ENCODE measurements around the gene STK24.
"Not testable (repeated sequence)": the region's sequence is repeated elsewhere in the genome, so short reads cannot be mapped to it uniquely, and the experiment has no call there.

STK24 gene

DNA sequence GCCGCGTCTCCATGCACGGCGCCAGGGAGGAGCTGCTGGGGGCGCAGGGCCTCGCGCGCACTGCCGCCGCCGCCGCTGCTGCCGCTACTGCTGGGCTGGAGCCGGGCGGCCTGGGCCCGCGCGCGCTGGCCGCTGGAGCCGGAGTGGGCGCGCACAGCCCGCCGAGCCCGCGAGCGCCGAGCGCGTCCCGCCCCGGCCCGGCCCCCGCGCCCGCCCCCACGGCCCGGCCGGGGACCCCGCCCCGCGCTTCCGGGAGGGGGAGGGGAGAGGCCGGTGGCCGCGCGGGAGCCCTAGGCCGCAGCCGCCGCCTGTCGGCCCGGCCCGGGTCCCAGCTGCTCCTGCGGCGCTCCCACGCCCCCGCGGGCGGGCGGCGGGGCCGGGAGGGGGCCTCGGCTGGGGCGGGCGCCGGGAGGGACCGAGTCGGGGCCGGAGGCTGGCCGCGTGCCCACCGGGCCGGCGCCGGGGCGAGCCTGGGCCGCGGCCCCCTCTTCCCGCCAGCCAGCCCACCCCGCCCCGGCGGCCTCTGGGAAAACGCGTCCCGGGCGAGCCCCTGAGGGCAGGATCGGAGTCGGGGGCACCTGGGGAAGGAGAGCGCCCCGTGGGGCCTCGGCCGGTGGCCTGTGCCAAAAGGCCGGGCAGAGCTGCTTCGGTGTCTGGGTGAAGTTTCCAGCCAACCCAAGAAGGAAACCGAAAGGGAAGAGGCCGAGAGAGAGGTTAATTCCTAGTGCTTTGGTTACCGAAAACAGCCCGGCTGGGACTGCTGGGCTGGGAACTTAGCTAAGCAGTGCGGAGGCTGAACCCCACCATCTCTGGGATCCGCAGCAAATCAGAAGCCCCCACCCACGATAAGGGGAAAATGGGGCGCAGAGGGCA, at the start of gene STK24:
TSS of gene STK24 (minus strand) at position 145 of the 873 bp plus-strand sequence. CDS start 321 bp downstream, outside the sequence.
- Histone ChIP-seq H3F3A (ENCODE audit: insufficient read depth, low read length) (peaks cover 18% of the 10 kb centered on the region), H3K9me2 (replicated peaks; ENCODE audit: insufficient read depth, low read length) (no peaks in the 10 kb centered on the region), H2AFZ (ENCODE audit: low read length) (peak within 1 kb of the TSS; percentile 62; the same call in 1 of the 2 replicates), H3K36me3 (replicated peaks; ENCODE audit: insufficient read depth, low read length) (no peaks in the 10 kb centered on the region), H3K9ac (ENCODE audit: low read length) (peak within 1 kb of the TSS; percentile 85), H3K27ac (ENCODE audit: low read length) (peak within 1 kb of the TSS; percentile 70; the same call in 1 of the 2 replicates), H4K20me1 (ENCODE audit: insufficient read depth, low read length) (peaks cover 8% of the 10 kb centered on the region; the same call in 1 of the 2 replicates), H3K4me2 (ENCODE audit: low read depth, low read length) (peak within 1 kb of the TSS; percentile 67), H3K27me3 (replicated peaks; ENCODE audit: insufficient read depth, low read length) (no peaks in the 10 kb centered on the region), H3K4me3 (ENCODE audit: low read length) (peak within 1 kb of the TSS; percentile 80), H3K9me3 (replicated peaks; ENCODE audit: insufficient read depth, low read length) (no peaks in the 10 kb centered on the region), H3K4me1 (ENCODE audit: low read length) (peaks cover 25% of the 10 kb centered on the region), H3K79me2 (ENCODE audit: low read length) (peaks cover 50% of the 10 kb centered on the region)
- DNase-seq = peak; percentile 79
- TF ChIP-seq EZH2 (optimal IDR thresholded peaks at IDR 0.05; ENCODE audit: low read depth, low read length) (no peak), EZH2phosphoT487 (IDR thresholded peaks at IDR 0.05; ENCODE audit: low read length) (no peak)
- TF ChIP-seq, protein P1, sequence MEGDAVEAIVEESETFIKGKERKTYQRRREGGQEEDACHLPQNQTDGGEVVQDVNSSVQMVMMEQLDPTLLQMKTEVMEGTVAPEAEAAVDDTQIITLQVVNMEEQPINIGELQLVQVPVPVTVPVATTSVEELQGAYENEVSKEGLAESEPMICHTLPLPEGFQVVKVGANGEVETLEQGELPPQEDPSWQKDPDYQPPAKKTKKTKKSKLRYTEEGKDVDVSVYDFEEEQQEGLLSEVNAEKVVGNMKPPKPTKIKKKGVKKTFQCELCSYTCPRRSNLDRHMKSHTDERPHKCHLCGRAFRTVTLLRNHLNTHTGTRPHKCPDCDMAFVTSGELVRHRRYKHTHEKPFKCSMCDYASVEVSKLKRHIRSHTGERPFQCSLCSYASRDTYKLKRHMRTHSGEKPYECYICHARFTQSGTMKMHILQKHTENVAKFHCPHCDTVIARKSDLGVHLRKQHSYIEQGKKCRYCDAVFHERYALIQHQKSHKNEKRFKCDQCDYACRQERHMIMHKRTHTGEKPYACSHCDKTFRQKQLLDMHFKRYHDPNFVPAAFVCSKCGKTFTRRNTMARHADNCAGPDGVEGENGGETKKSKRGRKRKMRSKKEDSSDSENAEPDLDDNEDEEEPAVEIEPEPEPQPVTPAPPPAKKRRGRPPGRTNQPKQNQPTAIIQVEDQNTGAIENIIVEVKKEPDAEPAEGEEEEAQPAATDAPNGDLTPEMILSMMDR (IDR thresholded peaks at IDR 0.05; ENCODE audit: low read length) = no peak

DNA sequence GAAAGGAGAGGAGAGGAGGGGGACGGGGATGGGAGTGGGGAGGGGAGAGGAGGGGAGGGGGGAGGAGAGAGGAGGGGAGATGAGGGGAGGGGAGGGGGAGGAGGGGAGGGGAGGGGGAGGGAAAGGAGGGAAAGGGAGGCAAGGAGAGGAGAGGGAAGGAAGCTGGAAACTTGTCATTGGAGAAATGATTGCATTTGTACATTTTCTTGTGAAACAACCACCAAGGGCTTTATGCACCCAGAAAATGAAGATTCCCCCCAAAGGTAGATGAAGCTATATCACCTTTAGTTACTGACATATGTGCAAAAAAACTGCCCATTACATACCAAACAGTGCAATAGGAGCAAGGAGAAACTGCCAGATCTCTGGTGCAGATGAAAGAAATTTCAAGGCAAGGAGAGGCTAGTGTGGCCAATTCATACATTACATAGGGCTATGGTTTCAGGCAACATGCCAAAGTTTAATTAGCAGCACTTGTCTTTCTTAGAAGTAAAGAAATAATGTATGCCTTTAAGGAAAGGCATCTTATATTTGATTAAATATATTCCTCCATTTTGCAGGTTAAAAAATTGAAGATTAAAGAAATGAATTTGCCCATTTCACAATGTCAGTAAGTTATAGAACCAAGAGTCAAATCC, 49.5 kb upstream of the STK24 start:
- Histone ChIP-seq H4K20me1 (ENCODE audit: insufficient read depth, low read length) (no peaks in the 10 kb centered on the region), H3K27me3 (replicated peaks; ENCODE audit: insufficient read depth, low read length) (no peaks in the 10 kb centered on the region), H3K9ac (ENCODE audit: low read length) (no peak overlapping the region), H3K27ac (ENCODE audit: low read length) (no peak overlapping the region), H3K36me3 (replicated peaks; ENCODE audit: insufficient read depth, low read length) (no peaks in the 10 kb centered on the region), H3F3A (ENCODE audit: insufficient read depth, low read length) (no peaks in the 10 kb centered on the region), H3K9me3 (replicated peaks; ENCODE audit: insufficient read depth, low read length) (no peaks in the 10 kb centered on the region), H3K9me2 (replicated peaks; ENCODE audit: insufficient read depth, low read length) (no peaks in the 10 kb centered on the region), H3K4me1 (ENCODE audit: low read length) (no peaks in the 10 kb centered on the region), H3K79me2 (ENCODE audit: low read length) (no peaks in the 10 kb centered on the region), H2AFZ (ENCODE audit: low read length) (no peak overlapping the region), H3K4me3 (ENCODE audit: low read length) (no peak overlapping the region), H3K4me2 (ENCODE audit: low read depth, low read length) (no peak overlapping the region)
- DNase-seq = no peak
- TF ChIP-seq EZH2 (optimal IDR thresholded peaks at IDR 0.05; ENCODE audit: low read depth, low read length) (no peak), EZH2phosphoT487 (IDR thresholded peaks at IDR 0.05; ENCODE audit: low read length) (no peak)
- TF ChIP-seq, protein P1 (IDR thresholded peaks at IDR 0.05; ENCODE audit: low read length) = no peak

GRCh38 chr13:98624589-98624988, 47.7 kb upstream of the STK24 start:
- H3K27me3 ChIP-seq (replicated peaks; ENCODE audit: insufficient read depth, low read length); H3K4me2 ChIP-seq (ENCODE audit: low read depth, low read length); H2AFZ ChIP-seq (ENCODE audit: low read length); DNase-seq; H3K9me2 ChIP-seq (replicated peaks; ENCODE audit: insufficient read depth, low read length); H3F3A ChIP-seq (ENCODE audit: insufficient read depth, low read length); H3K79me2 ChIP-seq (ENCODE audit: low read length); H3K27ac ChIP-seq (ENCODE audit: low read length); H3K4me1 ChIP-seq (ENCODE audit: low read length); H3K9me3 ChIP-seq (replicated peaks; ENCODE audit: insufficient read depth, low read length); H3K36me3 ChIP-seq (replicated peaks; ENCODE audit: insufficient read depth, low read length); H4K20me1 ChIP-seq (ENCODE audit: insufficient read depth, low read length); H3K9ac ChIP-seq (ENCODE audit: low read length); H3K4me3 ChIP-seq (ENCODE audit: low read length): not testable (repeated sequence)

Data from MM.1S (cell line).